Ishikawa (cell line): ENCODE data around the gene RAPGEF2.

ENCODE experiments used
- CEBPB ChIP-seq: IDR thresholded peaks from 2 replicates; pipeline ENCODE4 v1.6.1; 2012
- CREB1 ChIP-seq: IDR thresholded peaks from 2 replicates; pipeline ENCODE4 v1.6.1; 2012; ENCODE audit warnings: low read depth
- EP300 ChIP-seq: IDR thresholded peaks from 2 replicates; pipeline ENCODE4 v1.6.1; 2012; ENCODE audit warnings: borderline replicate concordance
- MAX ChIP-seq: IDR thresholded peaks from 2 replicates; pipeline ENCODE4 v1.6.1; 2012
- NFIC ChIP-seq: IDR thresholded peaks from 2 replicates; pipeline ENCODE4 v1.6.1; 2012
- TAF1 ChIP-seq: IDR thresholded peaks from 2 replicates; pipeline ENCODE4 v1.6.1; 2012; ENCODE audit warnings: low read depth, mild to moderate bottlenecking
- TEAD4 ChIP-seq: IDR thresholded peaks from 2 replicates; pipeline ENCODE4 v1.6.1; 2012
- USF1 ChIP-seq: IDR thresholded peaks from 2 replicates; pipeline ENCODE4 v1.6.1; 2012
- ZBTB7A ChIP-seq: IDR thresholded peaks from 2 replicates; pipeline ENCODE4 v1.6.1; 2012; ENCODE audit warnings: low read depth
- TF ChIP-seq, protein P1 (sequence below): IDR thresholded peaks from 2 replicates; pipeline ENCODE4 v1.6.1; 2012; ENCODE audit warnings: low read depth, mild to moderate bottlenecking

DNA sequence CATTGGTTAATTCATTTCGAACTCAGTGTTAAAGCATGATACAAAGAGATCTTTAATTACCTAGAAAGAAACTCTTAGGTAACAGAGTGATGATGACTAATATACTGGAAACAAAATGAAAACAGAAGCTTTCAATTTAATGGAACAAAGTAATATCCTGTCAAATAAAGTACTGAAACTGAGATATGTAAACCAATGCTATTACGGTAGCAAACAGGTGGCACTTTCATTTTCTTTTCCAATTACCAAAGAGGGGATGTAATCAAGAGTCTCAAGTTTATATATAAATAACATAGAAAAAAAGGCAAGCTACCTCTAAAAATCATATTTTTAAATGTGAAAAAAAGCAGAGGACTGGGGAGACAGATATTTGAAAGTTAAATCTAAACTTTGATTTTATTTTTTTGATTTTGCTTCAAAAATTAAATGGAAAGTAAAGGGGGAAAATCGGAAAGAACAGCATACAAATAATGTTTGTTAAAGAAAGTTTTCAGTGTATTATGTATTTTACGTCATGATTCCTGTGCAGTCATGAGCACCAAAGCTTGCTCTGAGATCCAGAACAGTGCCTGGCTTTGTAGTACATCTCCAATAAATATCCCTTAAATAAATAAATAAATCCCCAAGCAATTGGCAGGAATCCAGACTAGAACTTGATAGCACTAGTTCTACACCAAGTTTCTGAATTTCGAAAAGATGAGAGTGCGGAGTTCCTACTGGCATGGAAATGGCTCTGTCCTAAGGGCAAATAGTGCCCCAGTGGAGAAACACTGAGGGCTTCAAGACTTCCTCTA, 25.0 kb upstream of the RAPGEF2 start:
- TF ChIP-seq, protein P1, sequence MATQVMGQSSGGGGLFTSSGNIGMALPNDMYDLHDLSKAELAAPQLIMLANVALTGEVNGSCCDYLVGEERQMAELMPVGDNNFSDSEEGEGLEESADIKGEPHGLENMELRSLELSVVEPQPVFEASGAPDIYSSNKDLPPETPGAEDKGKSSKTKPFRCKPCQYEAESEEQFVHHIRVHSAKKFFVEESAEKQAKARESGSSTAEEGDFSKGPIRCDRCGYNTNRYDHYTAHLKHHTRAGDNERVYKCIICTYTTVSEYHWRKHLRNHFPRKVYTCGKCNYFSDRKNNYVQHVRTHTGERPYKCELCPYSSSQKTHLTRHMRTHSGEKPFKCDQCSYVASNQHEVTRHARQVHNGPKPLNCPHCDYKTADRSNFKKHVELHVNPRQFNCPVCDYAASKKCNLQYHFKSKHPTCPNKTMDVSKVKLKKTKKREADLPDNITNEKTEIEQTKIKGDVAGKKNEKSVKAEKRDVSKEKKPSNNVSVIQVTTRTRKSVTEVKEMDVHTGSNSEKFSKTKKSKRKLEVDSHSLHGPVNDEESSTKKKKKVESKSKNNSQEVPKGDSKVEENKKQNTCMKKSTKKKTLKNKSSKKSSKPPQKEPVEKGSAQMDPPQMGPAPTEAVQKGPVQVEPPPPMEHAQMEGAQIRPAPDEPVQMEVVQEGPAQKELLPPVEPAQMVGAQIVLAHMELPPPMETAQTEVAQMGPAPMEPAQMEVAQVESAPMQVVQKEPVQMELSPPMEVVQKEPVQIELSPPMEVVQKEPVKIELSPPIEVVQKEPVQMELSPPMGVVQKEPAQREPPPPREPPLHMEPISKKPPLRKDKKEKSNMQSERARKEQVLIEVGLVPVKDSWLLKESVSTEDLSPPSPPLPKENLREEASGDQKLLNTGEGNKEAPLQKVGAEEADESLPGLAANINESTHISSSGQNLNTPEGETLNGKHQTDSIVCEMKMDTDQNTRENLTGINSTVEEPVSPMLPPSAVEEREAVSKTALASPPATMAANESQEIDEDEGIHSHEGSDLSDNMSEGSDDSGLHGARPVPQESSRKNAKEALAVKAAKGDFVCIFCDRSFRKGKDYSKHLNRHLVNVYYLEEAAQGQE, result no peak
- TF ChIP-seq CEBPB (no peak), EP300 (no peak), TEAD4 (no peak), TAF1 (no peak), CREB1 (no peak), MAX (no peak), ZBTB7A (no peak), USF1 (no peak), NFIC (peak; percentile 24; the same call in 1 of the 2 replicates)
